Loucy (cell line): Measurements from ENCODE around the gene ZNF688.
A peak's percentile ranks its signal among the peaks of the same experiment; 100 is the strongest.
"Not testable (repeated sequence)": the region's sequence is repeated elsewhere in the genome, so short reads cannot be mapped to it uniquely, and the experiment has no call there.

Source experiments
- H2AFZ ChIP-seq: fragments of 200-600 bp; sonication (generic); 2 replicates; pipeline ENCODE4 v1.6.0; 2016; ENCODE audit warnings: antibody characterized with exemption, mild to moderate bottlenecking, low read length, moderate library complexity
- H3F3A ChIP-seq: fragments of 200-600 bp; 2 replicates; pipeline ENCODE4 v1.6.0; 2016; ENCODE audit warnings: antibody characterized with exemption, low read depth, mild to moderate bottlenecking
- H3K27me3 ChIP-seq: fragments of 200-600 bp; sonication (generic); 2 replicates; pipeline ENCODE4 v1.6.1; 2014; ENCODE audit warnings: low read length, mild to moderate bottlenecking; ENCODE audit not compliant: insufficient read depth, poor library complexity, severe bottlenecking
- H3K36me3 ChIP-seq: fragments of 200-600 bp; sonication (generic); 2 replicates; pipeline ENCODE4 v1.6.1; 2016; ENCODE audit warnings: low read length; ENCODE audit not compliant: insufficient read depth
- H3K4me1 ChIP-seq: fragments of 200-600 bp; sonication (generic); 2 replicates; pipeline ENCODE4 v1.5.1; 2014; ENCODE audit warnings: low read length, mild to moderate bottlenecking; ENCODE audit not compliant: insufficient read depth, poor library complexity, severe bottlenecking
- H3K4me2 ChIP-seq: fragments of 200-600 bp; sonication (generic); 2 replicates; pipeline ENCODE4 v1.6.0; 2014; ENCODE audit warnings: antibody characterized with exemption, low read length, low read depth, mild to moderate bottlenecking; ENCODE audit not compliant: poor library complexity, severe bottlenecking
- H3K4me3 ChIP-seq: fragments of 200-600 bp; sonication (generic); 2 replicates; pipeline ENCODE4 v1.5.1; 2014; ENCODE audit warnings: low read length, mild to moderate bottlenecking, mixed read lengths; ENCODE audit not compliant: poor library complexity, severe bottlenecking
- H3K79me2 ChIP-seq: fragments of 200-600 bp; sonication (generic); 2 replicates; pipeline ENCODE4 v1.6.1; 2014; ENCODE audit warnings: low read length; ENCODE audit not compliant: insufficient read depth
- H3K9ac ChIP-seq: fragments of 200-600 bp; sonication (generic); 2 replicates; pipeline ENCODE4 v1.6.0; 2014; ENCODE audit warnings: mild to moderate bottlenecking, low read depth, low read length, moderate library complexity; ENCODE audit not compliant: poor library complexity, severe bottlenecking
- H3K9me2 ChIP-seq: fragments of 200-600 bp; sonication (generic); replicated peaks from 2 replicates; pipeline ENCODE4 v1.6.1; 2016; ENCODE audit warnings: low read depth, low read length, mixed read lengths
- H3K9me3 ChIP-seq: fragments of 200-600 bp; sonication (generic); 2 replicates; pipeline ENCODE4 v1.6.1; 2014; ENCODE audit warnings: mild to moderate bottlenecking, antibody characterized with exemption, low read length, low read depth; ENCODE audit not compliant: insufficient read depth
- H4K20me1 ChIP-seq: fragments of 200-600 bp; sonication (generic); 2 replicates; pipeline ENCODE4 v1.6.0; 2014; ENCODE audit warnings: antibody characterized with exemption, low read length, mild to moderate bottlenecking; ENCODE audit not compliant: insufficient read depth, poor library complexity, severe bottlenecking
- EZH2phosphoT487 ChIP-seq: fragments of 200-600 bp; IDR thresholded peaks from 2 replicates; pipeline ENCODE4 v1.6.1; 2018; ENCODE audit warnings: antibody characterized with exemption, mild to moderate bottlenecking, moderate library complexity, borderline replicate concordance
- TF ChIP-seq, protein P1 (sequence below): fragments of 200-600 bp; sonication (generic); conservative IDR thresholded peaks from 2 replicates; pipeline ENCODE4 v1.5.1; 2014; ENCODE audit warnings: mild to moderate bottlenecking, antibody characterized with exemption, low read length

Gene ZNF688

DNA sequence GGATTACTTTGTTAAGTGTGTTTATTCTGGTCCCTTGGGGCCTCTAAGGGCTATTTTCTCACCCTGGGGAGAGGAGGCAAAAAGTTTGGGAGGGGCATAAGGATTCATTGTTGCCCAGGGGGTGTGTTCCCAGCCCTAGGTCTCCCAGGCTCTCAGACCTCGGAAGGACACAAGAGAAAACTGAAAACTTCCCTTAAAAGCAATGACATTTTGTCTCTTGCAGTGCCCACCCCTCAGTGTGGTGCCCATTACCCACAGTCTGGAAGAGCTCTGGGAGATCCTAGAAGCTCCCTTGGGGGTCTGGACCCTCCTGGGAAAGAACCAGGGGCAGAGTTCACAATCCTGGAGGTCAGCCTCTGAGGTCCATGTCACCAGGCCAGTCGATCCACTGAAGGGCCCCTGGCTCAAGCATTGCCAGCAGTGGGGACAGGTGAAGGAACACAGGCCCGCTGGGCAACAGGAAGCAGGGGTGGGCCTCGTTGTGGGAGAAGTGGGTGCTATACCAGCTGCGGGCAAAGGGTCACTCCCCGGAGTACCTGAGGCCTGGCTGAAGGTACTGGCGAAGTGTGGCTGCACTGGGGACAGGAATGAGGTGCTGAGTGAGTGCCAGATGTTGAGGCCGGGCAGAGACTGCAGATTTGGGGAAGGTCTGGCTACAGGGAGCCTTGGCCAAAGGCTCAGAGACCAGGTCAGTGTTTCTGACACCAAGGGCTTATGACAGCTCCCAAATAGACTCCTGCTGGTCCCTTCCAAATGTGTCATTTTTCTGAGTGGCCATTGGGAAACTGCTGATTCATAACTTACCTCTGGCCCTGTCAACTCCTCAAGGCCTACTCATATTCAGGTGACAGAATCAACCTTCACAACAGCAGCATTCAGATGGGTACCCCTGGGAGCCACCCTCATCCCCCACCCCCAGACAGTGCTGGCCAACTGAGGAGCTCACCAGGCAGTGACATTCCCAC lies 32.2 kb downstream of the ZNF688 start:
- H3K79me2 ChIP-seq: peaks cover 29% of the 10 kb centered on the region
- no peaks in the 10 kb centered on the region for H4K20me1 ChIP-seq
- no peak overlapping the region for H2AFZ ChIP-seq
- no peak overlapping the region for H3K4me3 ChIP-seq
- H3K9me2 ChIP-seq: no peaks in the 10 kb centered on the region
- H3K27me3 ChIP-seq: no peaks in the 10 kb centered on the region
- H3F3A ChIP-seq: no peaks in the 10 kb centered on the region
- no peaks in the 10 kb centered on the region for H3K36me3 ChIP-seq
- H3K4me1 ChIP-seq: peaks cover 6% of the 10 kb centered on the region
- no peak overlapping the region for H3K9ac ChIP-seq
- no peaks in the 10 kb centered on the region for H3K9me3 ChIP-seq
- no peak overlapping the region for H3K4me2 ChIP-seq
- TF ChIP-seq EZH2phosphoT487: no peak
- TF ChIP-seq, protein P1, sequence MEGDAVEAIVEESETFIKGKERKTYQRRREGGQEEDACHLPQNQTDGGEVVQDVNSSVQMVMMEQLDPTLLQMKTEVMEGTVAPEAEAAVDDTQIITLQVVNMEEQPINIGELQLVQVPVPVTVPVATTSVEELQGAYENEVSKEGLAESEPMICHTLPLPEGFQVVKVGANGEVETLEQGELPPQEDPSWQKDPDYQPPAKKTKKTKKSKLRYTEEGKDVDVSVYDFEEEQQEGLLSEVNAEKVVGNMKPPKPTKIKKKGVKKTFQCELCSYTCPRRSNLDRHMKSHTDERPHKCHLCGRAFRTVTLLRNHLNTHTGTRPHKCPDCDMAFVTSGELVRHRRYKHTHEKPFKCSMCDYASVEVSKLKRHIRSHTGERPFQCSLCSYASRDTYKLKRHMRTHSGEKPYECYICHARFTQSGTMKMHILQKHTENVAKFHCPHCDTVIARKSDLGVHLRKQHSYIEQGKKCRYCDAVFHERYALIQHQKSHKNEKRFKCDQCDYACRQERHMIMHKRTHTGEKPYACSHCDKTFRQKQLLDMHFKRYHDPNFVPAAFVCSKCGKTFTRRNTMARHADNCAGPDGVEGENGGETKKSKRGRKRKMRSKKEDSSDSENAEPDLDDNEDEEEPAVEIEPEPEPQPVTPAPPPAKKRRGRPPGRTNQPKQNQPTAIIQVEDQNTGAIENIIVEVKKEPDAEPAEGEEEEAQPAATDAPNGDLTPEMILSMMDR: no peak

DNA sequence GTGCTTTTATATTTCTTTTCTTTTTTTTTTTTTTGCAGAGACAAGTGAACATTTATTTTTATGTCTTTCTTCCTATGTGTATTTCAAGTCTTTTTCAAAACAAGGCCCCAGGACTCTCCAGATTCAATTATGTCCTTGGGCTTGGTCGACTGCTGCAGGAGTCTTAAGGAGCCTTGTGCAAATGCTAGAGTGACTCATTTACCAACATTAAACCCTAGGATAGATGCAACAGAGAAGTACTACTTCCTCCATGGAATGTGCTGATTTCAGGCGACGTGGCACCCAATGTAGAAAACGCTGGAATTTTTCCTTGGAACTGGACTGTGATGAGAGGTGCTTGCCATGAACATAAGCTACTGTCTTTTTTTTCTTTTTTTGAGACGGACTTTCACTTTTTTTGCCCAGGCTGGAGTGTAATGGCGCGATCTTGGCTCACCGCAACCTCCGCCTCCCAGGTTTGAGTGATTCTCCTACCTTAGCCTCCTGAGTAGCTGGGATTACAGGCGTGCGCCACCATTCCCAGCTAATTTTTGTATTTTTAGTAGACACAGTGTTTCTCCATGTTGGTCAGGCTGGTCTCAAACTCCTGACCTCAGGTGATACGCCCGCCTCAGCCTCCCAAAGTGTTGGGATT lies 35.0 kb downstream of the ZNF688 start:
- peak overlapping the region; percentile 85 for H3K4me2 ChIP-seq
- not testable (repeated sequence) for H2AFZ ChIP-seq, H4K20me1 ChIP-seq, H3K27me3 ChIP-seq, H3K9me2 ChIP-seq, H3F3A ChIP-seq, H3K36me3 ChIP-seq, H3K4me1 ChIP-seq, H3K9me3 ChIP-seq
- peak overlapping the region; percentile 96 for H3K9ac ChIP-seq
- H3K4me3 ChIP-seq: peak overlapping the region; percentile 96
- H3K79me2 ChIP-seq: peaks cover 54% of the 10 kb centered on the region

DNA sequence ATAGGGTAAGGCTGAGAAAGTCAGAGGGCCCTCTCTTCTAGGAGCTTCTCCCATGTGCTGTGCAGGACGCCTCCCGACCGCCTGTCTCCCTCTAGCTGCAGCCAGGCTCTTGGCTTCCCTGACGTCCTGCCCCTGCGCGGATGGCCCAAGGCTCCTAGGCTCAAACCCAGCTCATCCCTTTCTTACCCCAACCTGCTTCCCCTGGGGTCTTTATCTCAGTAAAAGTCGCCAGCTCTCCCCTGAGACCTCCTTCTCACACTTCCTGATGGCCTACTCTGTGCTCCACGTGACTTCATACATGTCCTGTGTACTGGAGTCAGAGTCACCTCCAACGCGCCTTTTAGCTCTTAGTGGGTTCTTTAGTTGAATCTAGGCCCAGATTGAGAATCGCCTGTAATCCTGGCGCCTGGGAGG lies 35.7 kb downstream of the ZNF688 start:
- Histone ChIP-seq H3K9me3 (no peaks in the 10 kb centered on the region), H3K79me2 (peaks cover 58% of the 10 kb centered on the region), H3K36me3 (no peaks in the 10 kb centered on the region; the same call in 1 of the 2 replicates), H3F3A (no peaks in the 10 kb centered on the region), H3K4me3 (peak overlapping the region; percentile 96), H3K9me2 (no peaks in the 10 kb centered on the region), H2AFZ (peak overlapping the region; percentile 80; the same call in 1 of the 2 replicates), H3K4me1 (peaks cover 10% of the 10 kb centered on the region), H3K9ac (peak overlapping the region; percentile 96), H3K27me3 (no peaks in the 10 kb centered on the region), H3K4me2 (peak overlapping the region; percentile 85), H4K20me1 (peaks cover 7% of the 10 kb centered on the region)
- TF ChIP-seq, protein P1: peak; percentile 67
- TF ChIP-seq EZH2phosphoT487: no peak
